Measurements from ENCODE around the gene ATG4A.

DNA sequence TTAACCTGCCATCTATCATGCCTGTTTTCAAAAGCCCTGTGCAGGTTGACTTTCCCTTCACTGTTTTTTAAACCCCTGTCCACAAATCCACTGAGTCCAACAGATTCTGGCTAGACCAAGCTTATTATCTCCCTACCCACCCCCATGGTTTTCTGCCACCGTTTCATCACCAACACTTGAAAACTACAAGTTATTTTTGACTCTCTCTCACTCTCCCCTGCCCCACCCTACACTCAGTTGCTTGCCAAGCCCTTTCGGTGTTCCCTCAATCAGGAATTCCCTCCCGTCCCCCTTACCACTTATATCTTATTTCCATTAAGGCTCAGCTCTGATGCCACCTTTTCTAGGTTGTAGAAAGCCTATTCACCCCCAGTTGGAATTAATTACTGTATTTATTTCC, 29.7 kb downstream of the ATG4A start:
- TF ChIP-seq CHD2 (IDR thresholded peaks at IDR 0.05; ENCODE audit: low read length, partially characterized antibody) (no peak), POLR2AphosphoS5 (IDR thresholded peaks at IDR 0.05; ENCODE audit: low read depth, low read length) (no peak)
